ENCODE data around the gene EFR3B. TPM values are rescaled to one million over a fixed set of nuclear protein-coding genes. Genes with fewer than 3 reads are reported as not detected.

Gene EFR3B
- total RNA-seq, 1 donor from 2014 or later, result 15.4 TPM

DNA sequence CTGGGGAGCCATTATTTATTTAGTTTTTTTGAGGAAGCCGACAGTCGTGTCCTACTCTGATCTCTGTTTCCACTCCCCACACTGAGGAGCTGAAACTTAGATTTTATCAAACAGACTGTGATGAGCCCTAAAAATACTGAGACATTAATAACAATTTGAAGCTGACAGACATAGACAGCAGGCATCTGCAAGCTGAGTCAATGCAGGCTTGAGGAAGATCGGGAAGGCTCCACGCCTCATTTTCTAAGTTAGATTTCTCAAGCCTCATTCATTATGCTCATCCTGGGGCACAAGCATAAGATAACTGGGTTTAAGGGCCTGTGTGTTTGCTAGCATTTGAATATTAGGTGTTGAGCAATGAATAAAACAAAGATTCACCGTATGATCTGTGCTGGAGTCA, 26.3 kb downstream of the EFR3B start:
- Mint-ChIP-seq H3K9me3 (peaks cover 6% of the 10 kb centered on the region), H3K4me1 (peaks cover 20% of the 10 kb centered on the region), H3K27ac (peak overlapping the region; percentile 49), H3K36me3 (peaks cover 4% of the 10 kb centered on the region), H3K4me3 (peak overlapping the region; percentile 31), H3K27me3 (ENCODE audit: low read depth) (no peaks in the 10 kb centered on the region)
- TF ChIP-seq, protein P1, sequence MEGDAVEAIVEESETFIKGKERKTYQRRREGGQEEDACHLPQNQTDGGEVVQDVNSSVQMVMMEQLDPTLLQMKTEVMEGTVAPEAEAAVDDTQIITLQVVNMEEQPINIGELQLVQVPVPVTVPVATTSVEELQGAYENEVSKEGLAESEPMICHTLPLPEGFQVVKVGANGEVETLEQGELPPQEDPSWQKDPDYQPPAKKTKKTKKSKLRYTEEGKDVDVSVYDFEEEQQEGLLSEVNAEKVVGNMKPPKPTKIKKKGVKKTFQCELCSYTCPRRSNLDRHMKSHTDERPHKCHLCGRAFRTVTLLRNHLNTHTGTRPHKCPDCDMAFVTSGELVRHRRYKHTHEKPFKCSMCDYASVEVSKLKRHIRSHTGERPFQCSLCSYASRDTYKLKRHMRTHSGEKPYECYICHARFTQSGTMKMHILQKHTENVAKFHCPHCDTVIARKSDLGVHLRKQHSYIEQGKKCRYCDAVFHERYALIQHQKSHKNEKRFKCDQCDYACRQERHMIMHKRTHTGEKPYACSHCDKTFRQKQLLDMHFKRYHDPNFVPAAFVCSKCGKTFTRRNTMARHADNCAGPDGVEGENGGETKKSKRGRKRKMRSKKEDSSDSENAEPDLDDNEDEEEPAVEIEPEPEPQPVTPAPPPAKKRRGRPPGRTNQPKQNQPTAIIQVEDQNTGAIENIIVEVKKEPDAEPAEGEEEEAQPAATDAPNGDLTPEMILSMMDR (IDR thresholded peaks at IDR 0.05; ENCODE audit: unreplicated experiment), result no peak
- DNase-seq (ENCODE audit: low spot score in 2 of 2, unreplicated experiment in 2 of 2), result no peak

DNA sequence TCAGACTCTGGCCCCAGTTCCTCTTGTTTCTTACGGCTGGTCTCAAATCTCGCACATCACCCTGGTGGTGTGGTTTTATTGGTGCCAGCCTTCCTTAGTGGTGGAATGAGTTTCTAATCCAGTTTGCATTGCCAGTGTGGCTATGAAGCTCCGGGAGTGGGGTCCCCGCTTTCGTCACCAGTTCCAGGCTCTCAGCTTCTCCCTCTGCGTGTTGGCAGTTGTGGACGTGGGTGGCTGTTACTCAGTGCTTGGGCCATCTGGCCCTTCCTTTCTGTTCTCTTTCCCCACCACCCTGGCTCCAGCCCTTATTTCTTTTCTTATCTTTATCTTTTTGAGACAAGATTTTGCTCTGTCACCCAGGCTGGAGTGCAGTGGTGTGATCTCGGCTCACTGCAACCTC, 30.1 kb downstream of the EFR3B start:
- Mint-ChIP-seq H3K36me3 (peaks cover 5% of the 10 kb centered on the region), H3K4me3 (no peak overlapping the region), H3K27me3 (ENCODE audit: low read depth) (no peaks in the 10 kb centered on the region), H3K4me1 (peaks cover 21% of the 10 kb centered on the region), H3K27ac (no peak overlapping the region), H3K9me3 (peaks cover 6% of the 10 kb centered on the region)
- no peak for DNase-seq (ENCODE audit: low spot score in 2 of 2, unreplicated experiment in 2 of 2)
- TF ChIP-seq, protein P1 (IDR thresholded peaks at IDR 0.05; ENCODE audit: unreplicated experiment), result no peak

DNA sequence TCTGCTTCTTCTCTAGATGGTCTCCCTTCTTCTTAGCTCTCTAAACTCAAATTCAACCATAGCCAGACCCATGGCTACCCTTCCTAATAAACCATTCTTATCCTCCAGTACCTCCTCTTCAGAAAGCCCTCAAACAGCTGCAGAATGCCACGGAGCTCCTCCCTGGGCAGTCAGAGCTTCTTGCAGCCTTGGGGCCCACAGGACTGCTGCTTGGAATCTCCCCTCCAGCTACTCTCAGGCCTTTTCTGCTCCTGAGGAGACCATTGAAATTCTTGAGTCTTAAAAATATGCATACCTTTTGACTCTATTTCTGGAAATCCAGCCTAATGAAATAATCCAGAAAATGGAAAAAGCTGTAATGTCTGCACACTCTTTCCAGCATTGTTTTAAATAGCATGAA, 30.7 kb downstream of the EFR3B start:
- Mint-ChIP-seq H3K4me1 (peaks cover 22% of the 10 kb centered on the region), H3K27ac (peak overlapping the region; percentile 10), H3K36me3 (peaks cover 5% of the 10 kb centered on the region), H3K9me3 (peaks cover 6% of the 10 kb centered on the region), H3K27me3 (ENCODE audit: low read depth) (no peaks in the 10 kb centered on the region), H3K4me3 (no peak overlapping the region)
- DNase-seq (ENCODE audit: low spot score in 2 of 2, unreplicated experiment in 2 of 2), result no peak
- TF ChIP-seq, protein P1 (IDR thresholded peaks at IDR 0.05; ENCODE audit: unreplicated experiment), result no peak

DNA sequence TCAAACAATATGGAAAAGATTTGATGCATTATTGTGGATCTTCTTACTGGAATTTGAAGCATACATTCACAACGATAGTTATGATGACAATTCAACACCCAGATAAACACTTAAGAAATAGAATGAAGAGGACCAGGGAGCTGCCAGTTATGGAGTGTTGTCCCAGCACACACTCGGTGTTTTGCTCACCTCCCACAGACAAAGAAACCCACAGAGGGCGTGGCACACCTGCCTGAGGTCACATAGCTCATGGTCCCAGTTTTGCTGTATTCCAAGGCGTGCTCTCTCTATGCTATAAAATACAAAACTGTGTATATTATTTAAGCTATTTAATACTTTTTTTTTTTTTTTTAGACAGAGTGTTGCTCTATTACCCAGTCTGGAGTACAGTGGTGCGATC, 31.1 kb downstream of the EFR3B start:
- H3K9me3 Mint-ChIP-seq, result peaks cover 6% of the 10 kb centered on the region
- H3K27ac Mint-ChIP-seq, result no peak overlapping the region
- no peak for DNase-seq (ENCODE audit: low spot score in 2 of 2, unreplicated experiment in 2 of 2)
- no peaks in the 10 kb centered on the region for H3K27me3 Mint-ChIP-seq (ENCODE audit: low read depth)
- TF ChIP-seq, protein P1 (IDR thresholded peaks at IDR 0.05; ENCODE audit: unreplicated experiment), result no peak
- peaks cover 22% of the 10 kb centered on the region for H3K4me1 Mint-ChIP-seq
- H3K4me3 Mint-ChIP-seq, result no peak overlapping the region
- peaks cover 5% of the 10 kb centered on the region for H3K36me3 Mint-ChIP-seq

DNA sequence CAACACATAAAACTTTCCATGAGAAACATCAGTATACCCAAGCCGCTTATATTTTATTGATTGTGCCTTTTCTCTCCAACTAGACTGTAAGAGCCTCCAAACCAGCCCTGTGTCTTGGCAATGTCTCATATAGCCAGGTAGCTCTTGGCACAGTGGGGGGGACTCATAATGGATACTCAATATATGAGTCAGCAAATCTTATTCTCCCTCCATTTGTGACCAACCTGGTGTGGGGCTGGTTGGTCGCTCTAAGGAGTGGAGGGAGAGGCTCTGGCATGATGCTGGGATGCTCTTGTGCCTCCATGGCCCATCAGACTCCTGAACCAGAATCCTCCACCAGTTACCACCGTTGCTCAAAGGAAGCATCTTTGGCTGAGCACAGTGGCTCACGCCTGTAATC, 32.0 kb downstream of the EFR3B start:
- TF ChIP-seq, protein P1 (IDR thresholded peaks at IDR 0.05; ENCODE audit: unreplicated experiment), result no peak
- Mint-ChIP-seq H3K27ac (no peak overlapping the region), H3K27me3 (ENCODE audit: low read depth) (no peaks in the 10 kb centered on the region), H3K4me1 (peaks cover 25% of the 10 kb centered on the region), H3K36me3 (peaks cover 5% of the 10 kb centered on the region), H3K9me3 (peaks cover 6% of the 10 kb centered on the region), H3K4me3 (no peak overlapping the region)
- no peak for DNase-seq (ENCODE audit: low spot score in 2 of 2, unreplicated experiment in 2 of 2)

DNA sequence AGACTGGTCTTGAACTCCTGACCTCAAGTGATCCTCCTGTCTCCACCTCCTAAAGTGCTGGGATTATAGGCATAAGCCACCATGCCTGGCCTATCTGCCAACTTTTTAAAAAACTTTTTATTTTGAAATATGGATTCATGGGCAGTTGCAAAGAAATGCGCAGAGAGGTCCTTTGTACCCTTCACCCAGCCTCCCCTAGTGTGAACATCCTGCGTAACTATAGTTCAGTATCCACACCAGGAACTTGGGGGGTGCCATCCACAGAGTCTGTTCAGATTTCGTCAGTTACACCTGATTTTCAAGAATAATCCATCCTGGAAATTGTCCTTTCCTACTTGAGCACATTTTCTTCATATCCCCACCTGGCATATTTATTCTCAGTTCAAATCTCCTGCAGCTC, 33.0 kb downstream of the EFR3B start:
- Mint-ChIP-seq H3K9me3 (peaks cover 6% of the 10 kb centered on the region), H3K27me3 (ENCODE audit: low read depth) (no peaks in the 10 kb centered on the region), H3K4me1 (peaks cover 28% of the 10 kb centered on the region), H3K4me3 (no peak overlapping the region), H3K36me3 (peaks cover 5% of the 10 kb centered on the region), H3K27ac (no peak overlapping the region)
- TF ChIP-seq, protein P1 (IDR thresholded peaks at IDR 0.05; ENCODE audit: unreplicated experiment), result no peak
- DNase-seq (ENCODE audit: low spot score in 2 of 2, unreplicated experiment in 2 of 2), result no peak

Measured in mesothelial cell of epicardium (in vitro differentiated cells).